ENCODE results near the gene CDH8.

Gene CDH8

GRCh38 chr16:61681673-61682072 is 354.6 kb downstream of the CDH8 start:
- no peak for TF ChIP-seq POLR2AphosphoS5 (IDR thresholded peaks at IDR 0.05; ENCODE audit: low read depth)
- TF ChIP-seq SPI1 (IDR thresholded peaks at IDR 0.05; ENCODE audit: borderline replicate concordance, low read depth): no peak
- no peak for TF ChIP-seq GABPA (IDR thresholded peaks at IDR 0.05; ENCODE audit: low read depth)
- no peak for TF ChIP-seq CTCF (IDR thresholded peaks at IDR 0.05; ENCODE audit: insufficient read depth, low read length)
- TF ChIP-seq REST (IDR thresholded peaks at IDR 0.05; ENCODE audit: insufficient replicate concordance, low read depth): no peak
- Histone ChIP-seq H3K27me3 (ENCODE audit: insufficient read depth, poor library complexity, severe bottlenecking) (no peaks in the 10 kb centered on the region), H3K4me3 (replicated peaks; ENCODE audit: insufficient read depth, low read length) (no peak overlapping the region), H3K27ac (replicated peaks) (no peak overlapping the region)
- no peak for DNase-seq (ENCODE audit: low read depth in 1 of 2, low spot score in 1 of 2)

- H3K27me3 ChIP-seq (ENCODE audit: insufficient read depth, poor library complexity, severe bottlenecking): no peaks in the 10 kb centered on the region
- H3K4me3 ChIP-seq (replicated peaks; ENCODE audit: insufficient read depth, low read length): no peak overlapping the region
- TF ChIP-seq POLR2AphosphoS5 (IDR thresholded peaks at IDR 0.05; ENCODE audit: low read depth): no peak
- no peak for TF ChIP-seq GABPA (IDR thresholded peaks at IDR 0.05; ENCODE audit: low read depth)
- no peak for TF ChIP-seq REST (IDR thresholded peaks at IDR 0.05; ENCODE audit: insufficient replicate concordance, low read depth)
- no peak for TF ChIP-seq SPI1 (IDR thresholded peaks at IDR 0.05; ENCODE audit: borderline replicate concordance, low read depth)
- TF ChIP-seq CTCF (IDR thresholded peaks at IDR 0.05; ENCODE audit: insufficient read depth, low read length): no peak
- no peak for DNase-seq (ENCODE audit: low read depth in 1 of 2, low spot score in 1 of 2)
- no peak overlapping the region for H3K27ac ChIP-seq (replicated peaks)
Observed at GRCh38 chr16:61681124-61681523, 355.1 kb downstream of the CDH8 start.

- H3K4me3 ChIP-seq (replicated peaks; ENCODE audit: insufficient read depth, low read length): no peak overlapping the region
- H3K27me3 ChIP-seq (ENCODE audit: insufficient read depth, poor library complexity, severe bottlenecking): no peaks in the 10 kb centered on the region
- no peak overlapping the region for H3K27ac ChIP-seq (replicated peaks)
- no peak for DNase-seq (ENCODE audit: low read depth in 1 of 2, low spot score in 1 of 2)
- no peak for TF ChIP-seq SPI1 (IDR thresholded peaks at IDR 0.05; ENCODE audit: borderline replicate concordance, low read depth)
Observed at GRCh38 chr16:61678182-61678581, 358.1 kb downstream of the CDH8 start.

- TF ChIP-seq SPI1 (IDR thresholded peaks at IDR 0.05; ENCODE audit: borderline replicate concordance, low read depth) (no peak), REST (IDR thresholded peaks at IDR 0.05; ENCODE audit: insufficient replicate concordance, low read depth) (no peak), CTCF (IDR thresholded peaks at IDR 0.05; ENCODE audit: insufficient read depth, low read length) (no peak), GABPA (IDR thresholded peaks at IDR 0.05; ENCODE audit: low read depth) (no peak), POLR2AphosphoS5 (IDR thresholded peaks at IDR 0.05; ENCODE audit: low read depth) (no peak)
- no peak for DNase-seq (ENCODE audit: low read depth in 1 of 2, low spot score in 1 of 2)
- no peaks in the 10 kb centered on the region for H3K27me3 ChIP-seq (ENCODE audit: insufficient read depth, poor library complexity, severe bottlenecking)
- H3K27ac ChIP-seq (replicated peaks): no peak overlapping the region
- H3K4me3 ChIP-seq (replicated peaks; ENCODE audit: insufficient read depth, low read length): no peak overlapping the region
Observed at GRCh38 chr16:61677776-61678175, 358.5 kb downstream of the CDH8 start.

Data from HL-60 (cell line).